Myocyte (in vitro differentiated cells): ENCODE measurements around the gene GAGE10. TPM values are rescaled to one million over a fixed set of nuclear protein-coding genes. Genes with fewer than 3 reads are reported as not detected.
"Not testable (repeated sequence)": the region's sequence is repeated elsewhere in the genome, so short reads cannot be mapped to it uniquely, and the experiment has no call there.

Experiments used
- DNase-seq: peaks from one replicate; pipeline ENCODE4 v3.0.0-alpha.2; 2012; ENCODE audit warnings: low read depth
- total RNA-seq: library from RNA; depleted of rRNA; stranded (reverse); fragments of >200 nt; gene quantifications from 2 replicates; pipeline ENCODE4 v1.2.3, GENCODE V29; 2014

Gene GAGE10
- total RNA-seq, 1 donor from 2014 or later = not detected

DNA sequence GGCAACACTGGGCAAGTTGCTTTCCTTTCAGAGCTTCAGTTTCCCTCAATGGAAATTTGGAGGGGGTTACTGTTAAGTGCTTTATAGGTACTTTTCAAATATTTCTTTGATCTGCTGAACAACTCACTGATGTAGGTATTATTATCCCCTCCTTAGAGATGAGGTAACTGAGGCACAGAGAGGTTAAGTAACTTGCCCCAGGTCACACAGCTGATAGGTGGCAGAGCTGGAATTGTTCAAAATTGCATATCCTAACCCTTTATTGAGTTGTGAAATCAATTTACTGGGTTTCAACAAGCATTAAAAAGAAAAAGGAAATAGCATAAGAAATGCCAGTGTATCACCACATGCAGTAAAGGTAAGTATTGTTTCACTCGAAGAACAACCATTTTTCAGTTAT, 27.2 kb upstream of the GAGE10 start:
- no peak for DNase-seq

DNA sequence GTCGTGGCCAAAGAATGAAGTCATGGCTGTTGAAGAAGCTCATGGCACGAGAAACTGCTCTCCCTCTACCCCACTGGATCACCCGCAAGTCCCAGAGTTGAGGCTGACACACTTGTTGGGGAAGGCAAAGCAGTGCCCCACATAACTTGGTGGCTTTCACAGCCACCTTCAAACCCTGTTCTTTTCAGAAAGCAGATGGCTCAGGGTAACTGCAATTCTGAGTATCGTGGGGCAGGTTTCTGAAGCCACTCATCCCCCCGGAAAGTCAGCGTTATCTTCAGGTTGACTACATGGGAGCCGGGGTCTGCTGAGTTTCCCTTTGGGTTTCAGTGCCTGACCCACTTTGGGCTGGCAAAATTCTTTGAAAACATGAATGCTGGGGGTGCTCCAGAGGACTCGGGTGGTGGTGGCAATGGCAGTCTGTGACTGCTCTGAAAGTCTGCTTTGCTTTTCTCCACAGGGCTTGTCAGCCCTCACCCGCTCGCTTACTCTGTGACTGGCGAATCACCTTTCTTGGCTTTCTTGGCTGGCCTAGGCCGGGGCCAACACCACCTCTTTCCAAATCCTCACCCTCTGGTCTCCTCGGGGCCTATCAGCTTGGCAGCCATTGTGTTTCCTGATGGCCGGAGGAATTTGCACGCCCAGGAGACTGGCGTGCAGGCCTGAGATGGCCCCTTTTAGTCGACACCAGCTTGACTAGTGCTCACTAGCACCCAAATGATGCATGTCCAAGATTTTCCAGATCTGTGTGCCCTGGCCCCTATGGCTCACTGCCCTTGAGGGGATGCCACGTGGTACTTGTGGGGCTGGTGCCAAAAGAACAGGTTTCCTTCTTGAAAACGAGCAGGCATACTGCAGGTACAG, 26.5 kb upstream of the GAGE10 start:
- no peak for DNase-seq

DNA sequence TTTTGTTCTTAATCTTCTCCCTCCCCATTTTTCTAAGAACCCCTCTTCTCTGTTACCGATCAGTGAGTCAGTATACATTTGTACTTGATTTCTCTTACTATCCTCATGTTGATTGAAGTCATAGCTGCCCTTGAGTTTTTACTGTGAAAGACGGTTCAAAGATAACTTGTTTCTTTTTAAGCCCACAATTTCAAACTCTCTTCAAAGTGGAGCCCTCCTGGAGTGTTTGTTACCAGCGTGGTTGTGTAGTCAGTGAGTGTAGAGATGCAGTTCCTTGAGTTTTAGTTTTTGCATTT, 26.0 kb upstream of the GAGE10 start:
- DNase-seq = no peak

DNA sequence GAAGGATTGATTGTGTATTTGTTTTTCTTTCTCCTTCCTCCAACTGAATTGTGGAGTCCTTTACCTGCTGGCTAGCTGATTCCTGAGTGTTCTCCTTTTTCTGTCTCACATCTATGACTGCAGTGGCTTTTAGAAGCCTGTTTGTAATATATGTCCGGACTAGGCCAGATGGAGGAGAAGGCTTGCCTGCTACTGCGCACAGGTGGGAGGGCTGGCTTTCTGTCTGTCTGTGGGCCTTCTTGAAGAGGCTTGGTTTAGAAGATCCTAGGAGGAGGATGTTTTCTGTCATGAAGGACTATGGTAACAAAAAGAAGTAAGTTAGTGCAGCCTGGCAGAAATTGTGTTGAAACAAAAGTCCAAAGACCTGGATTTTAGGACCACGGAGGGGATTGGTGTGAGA, 25.4 kb upstream of the GAGE10 start:
- no peak for DNase-seq

DNA sequence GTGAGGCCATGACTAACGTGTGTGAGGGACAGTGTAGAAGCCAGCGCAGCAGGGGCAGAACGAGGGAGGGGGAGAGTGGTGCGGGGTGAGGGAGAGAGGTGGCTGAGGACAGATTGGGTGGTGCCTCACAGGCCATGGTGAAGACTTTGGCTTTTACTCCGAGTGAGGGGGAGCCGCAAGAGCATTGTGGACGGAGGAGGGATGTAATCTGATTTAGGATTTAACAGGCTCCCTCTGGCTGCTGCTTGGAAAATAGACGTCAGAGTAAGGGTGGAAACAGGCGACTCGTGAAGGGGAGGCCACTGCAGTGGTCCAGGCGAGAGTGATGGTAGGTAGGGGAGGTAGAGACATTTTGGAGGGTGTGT, 20.8 kb upstream of the GAGE10 start:
- DNase-seq = peak; percentile 11

DNA sequence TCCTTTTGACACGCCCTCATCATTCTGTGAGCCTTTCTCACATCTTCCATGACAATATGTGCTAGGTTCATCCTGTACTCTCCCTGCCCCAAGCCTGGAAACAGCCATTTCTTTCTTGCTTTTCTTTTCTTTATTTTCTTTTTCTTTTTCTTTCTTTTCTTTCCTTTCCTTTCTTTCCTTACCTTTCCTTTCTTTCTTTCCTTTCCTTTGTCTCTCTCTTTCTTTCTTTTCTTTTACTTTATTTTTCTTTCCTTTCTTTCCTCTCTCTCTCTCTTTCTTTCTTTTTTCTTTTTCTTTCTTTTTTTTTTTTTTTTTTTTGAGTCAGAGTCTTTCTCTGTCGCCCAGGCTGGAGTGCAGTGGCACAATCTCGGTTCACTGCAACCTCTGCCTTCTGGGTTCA, 19.2 kb upstream of the GAGE10 start:
- DNase-seq = no peak

DNA sequence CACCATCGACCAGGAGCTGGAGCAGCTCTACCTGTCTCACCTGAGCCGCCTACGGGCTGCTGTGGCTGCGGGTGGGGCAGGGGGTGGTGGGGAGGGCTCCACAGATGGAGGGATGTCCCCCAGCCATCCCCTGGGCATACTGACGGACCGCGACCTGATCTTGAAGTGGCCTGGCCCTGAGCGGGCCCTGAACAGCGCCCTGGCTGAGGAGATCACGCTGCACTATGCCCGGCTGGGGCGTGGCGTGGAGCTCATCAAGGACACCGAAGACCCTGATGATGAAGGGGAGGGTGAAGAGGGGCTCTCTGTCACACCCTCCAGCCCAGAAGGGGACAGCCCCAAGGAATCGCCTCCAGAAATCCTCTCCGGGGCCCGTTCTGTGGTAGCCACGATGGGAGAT, 17.3 kb upstream of the GAGE10 start:
- DNase-seq = no peak

DNA sequence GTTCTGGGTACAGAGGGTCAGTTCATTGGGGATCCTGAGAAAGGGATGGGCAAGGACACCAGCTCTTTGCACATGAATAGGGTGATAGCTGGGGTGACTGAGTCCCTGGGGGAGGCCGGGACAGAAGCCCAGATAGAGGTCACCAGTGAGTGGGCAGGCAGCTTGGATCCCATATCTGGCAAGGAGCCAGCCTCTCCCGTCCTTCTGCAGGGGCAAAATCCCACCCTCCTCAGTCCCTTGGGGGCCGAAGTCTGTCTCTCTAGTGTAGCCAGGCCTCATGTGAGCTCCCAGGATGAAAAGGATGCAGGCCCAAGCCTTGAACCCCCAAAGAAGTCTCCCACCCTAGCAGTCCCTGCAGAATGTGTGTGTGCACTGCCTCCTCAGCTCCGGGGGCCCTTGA, 16.9 kb upstream of the GAGE10 start:
- DNase-seq = no peak

DNA sequence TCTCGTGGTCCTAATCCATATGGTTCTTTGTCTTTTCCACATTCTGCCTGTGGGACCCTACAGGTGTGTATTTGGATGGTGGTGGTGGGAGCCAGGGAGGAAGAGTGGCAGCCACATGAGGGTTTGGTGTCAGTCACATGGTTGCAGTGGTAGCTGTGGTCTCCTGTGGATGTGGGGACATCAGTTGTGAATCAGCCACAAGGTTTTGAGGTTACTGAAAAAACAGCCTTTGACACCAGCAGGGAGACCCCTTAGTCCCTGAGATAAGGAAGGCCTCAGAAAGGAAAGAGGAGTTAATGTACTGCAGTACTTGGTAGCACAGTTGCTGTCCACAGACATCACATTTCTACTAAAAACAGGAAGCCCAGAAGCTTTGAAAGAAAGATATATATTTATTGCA, 15.8 kb upstream of the GAGE10 start:
- DNase-seq = no peak

DNA sequence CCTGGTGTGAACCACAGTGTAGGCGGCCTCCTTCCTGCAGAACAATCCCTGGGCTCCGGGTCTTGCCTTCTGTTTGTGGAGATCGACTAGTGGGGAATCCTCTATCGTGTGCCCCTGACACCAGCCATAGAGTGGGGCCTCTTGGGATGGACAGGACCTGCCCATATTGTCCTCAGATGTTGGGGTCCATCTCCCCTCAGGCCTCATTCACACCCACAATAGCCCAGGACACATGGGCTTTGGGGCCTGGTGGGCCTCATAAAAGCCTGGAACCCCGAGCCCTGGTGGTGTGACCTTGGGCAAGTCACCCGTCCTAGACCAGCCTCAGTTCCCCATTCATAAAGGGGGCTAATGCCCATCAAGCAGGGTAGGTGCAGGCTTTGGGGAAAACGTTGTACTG, 13.2 kb upstream of the GAGE10 start:
- no peak for DNase-seq

DNA sequence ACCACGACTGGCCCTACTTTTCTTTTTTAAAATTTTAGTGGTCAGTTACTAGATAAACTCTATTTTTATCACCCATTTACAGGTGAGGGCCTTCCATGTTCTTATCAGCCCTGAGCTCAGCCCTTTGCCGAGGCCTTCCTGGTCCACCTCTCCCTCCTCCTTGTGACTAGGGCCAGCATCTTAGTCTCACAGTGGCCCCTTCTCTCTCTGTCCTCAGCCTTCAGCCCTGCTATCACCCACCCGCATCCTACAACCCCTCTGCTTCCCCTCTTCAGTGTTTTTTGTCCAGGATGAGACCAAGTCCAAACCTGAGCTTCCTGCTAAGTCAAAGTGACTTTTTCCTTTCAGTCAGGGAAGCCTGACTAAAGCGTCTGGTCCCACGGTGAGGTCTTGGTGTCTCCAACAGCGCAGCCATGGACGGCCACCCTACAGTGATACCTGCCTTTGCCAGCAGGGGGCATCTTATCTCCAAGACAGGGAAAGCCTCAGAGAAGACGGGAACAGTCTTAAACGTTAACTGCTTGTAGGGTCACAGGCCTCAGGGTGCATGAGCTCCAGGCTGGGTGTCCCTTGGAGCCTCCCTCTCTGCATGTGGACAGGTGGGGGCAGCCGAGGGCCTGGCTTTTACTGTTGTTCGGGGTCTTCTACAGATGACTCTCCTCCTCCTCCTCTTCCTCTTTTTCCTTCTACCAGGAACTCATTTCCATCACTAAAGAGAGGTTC, 11.7 kb upstream of the GAGE10 start:
- peak; percentile 60 for DNase-seq

DNA sequence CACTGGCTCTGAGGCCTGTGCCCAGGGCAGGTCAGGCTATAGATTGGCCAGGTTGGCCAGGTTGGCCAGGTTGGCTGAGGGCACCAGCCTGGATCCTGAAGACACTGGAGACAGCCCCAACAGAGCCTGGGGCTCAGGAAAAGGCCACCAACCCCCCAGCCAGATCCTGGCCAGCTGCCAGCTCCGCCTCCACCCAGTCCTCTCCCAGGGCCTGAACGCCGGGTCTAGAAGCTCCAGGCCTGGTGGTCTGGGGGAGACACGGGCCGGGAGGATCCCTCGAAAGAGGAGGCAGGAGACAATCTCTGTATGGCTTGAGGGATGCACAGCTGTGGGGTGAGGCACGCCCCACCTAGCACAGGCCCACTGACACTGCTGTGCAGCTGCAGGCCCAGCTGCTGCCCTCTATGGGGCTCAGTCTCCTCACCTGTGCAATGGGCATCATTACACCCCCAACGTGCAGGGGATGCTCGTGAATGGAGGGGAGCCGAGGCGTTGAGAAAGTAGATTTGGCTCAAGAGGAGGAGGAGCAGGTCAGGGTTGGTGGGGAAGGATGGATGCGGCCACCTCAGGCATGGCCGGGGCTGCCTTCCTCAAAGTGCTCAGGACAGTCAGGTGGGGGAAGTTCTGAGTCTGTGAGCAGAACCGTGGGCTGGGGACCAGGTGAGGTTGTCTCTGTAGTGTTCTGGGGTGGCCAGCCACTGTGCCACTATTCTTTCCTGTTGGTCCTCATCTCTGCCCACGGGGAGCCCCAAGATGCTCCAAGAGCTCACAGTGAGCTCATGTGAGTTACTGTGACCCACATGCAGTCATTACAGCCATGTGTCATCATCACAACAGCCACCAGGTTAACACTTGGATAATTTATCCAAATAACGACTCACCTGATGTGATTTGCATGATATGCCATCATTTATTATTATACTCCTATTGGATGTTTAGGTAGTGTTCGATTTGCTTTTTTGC, 10.8 kb upstream of the GAGE10 start:
- DNase-seq = no peak

DNA sequence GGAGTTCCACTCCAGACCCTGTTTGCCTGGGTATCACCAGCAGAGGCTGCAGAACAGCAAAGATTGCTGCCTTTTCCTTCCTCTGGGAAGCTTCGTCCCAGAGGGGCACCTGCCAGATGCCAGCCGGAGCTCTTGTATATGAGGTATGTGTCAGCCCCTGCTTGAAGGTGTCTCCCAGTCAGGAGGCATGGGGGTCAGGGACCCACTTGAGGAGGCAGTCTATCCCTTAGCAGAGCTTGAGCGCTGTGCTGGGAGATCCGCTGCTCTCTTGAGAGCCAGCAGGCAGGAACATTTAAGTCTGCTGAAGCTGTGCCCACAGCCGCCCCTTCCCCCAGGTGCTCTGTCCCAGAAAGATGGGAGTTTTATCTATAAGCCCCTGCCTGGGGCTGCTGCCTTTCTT, 4.2 kb upstream of the GAGE10 start:
- DNase-seq = not testable (repeated sequence)

DNA sequence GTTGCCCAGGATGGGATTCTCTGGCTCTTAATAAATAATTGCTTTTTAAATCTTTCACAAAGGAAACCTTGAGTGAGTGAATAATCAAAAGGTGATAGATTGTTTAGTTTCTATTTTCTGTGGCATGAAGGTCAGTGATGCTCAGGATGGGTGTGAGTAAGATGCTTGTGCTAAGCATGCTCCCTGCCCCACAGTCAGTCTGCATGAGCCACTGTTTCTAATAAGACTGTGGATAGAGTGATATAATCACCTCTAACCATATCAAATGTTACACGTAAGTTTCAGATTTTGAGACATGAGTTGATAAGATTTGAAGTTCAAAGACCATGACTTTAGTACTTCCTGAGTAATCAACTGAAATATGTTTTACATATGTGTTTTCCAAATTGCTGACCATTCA, 2.7 kb upstream of the GAGE10 start:
- no peak for DNase-seq

DNA sequence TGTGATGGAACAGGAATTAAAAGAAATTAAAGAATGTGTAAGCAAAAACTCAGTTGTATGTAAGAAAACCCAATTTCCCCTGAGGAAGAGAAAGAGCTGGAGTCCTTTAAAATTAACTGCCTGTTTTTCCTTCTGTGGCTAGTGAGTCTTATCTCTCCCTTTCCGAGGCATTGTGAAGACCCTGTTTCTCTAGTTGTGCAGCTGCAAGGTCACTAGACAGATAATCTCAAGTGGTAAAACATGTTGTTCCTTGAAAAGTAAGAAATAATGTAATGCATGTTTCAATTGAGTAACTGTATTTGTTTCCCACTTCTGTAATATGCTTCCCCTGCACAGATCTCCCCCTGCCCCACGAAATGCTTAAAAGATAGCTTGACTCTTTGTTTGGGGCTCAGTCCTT, 4.3 kb downstream of the GAGE10 start:
- DNase-seq = not testable (repeated sequence)

DNA sequence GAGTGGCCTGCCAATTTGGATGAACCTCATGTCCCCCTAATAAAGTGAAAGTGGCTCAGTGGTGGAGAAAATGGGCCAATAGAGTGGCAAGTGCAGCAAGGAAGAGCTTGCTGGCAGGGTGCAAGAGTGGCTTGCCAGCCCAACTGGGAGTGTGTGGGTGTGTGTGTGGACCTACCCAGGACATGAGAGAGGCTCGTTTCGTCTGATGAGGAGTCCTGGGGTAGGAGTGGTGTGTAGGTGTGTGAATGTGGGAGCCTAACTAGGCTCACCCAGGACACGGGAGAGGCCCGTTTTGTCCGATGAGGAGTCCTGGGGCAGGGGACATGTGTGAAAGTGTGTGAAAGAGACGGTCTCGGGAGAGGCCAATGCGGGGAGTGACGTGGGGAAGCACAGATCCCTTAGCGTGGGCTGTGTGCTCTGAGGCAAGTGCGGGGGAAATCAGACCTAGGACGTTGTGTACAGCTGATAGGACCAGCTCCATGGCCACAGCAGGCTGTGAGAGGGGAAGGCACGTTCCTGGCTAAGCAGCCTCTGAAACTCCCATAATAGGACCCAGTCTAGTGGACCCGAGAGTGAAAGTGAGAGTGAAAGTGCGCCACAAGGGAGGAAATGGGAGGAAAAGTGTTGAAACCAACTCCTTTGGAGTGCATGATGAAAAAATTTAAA, 5.3 kb downstream of the GAGE10 start:
- DNase-seq = peak; percentile 19

DNA sequence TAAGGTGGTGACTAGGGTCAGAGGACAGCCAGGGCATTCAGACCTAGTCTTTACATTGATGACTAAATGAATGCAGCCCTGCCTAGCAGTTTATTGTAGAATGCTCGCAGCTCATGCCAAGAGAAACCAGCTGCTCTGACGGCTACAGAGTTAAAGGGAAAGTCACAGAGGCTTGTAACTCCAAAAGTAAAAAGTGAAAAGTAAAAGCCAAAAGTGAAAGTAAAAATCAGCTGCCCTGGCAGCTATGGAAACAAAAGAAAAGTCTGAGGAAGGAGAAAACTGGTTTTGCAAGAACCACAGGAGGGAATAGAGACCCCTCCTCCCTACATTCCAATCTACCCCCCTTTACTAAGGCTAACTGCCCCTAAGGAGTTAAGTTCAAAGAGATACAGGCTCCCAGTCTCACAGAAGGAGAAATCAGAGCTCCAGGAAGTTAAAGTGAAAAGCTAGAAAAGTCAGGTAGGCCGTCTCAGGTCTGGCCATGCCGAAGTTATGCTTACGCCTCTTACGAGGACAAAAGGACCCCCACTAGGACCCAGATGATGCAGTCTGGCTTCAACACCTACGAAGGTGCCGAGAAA, 6.0 kb downstream of the GAGE10 start:
- peak; percentile 13 for DNase-seq

DNA sequence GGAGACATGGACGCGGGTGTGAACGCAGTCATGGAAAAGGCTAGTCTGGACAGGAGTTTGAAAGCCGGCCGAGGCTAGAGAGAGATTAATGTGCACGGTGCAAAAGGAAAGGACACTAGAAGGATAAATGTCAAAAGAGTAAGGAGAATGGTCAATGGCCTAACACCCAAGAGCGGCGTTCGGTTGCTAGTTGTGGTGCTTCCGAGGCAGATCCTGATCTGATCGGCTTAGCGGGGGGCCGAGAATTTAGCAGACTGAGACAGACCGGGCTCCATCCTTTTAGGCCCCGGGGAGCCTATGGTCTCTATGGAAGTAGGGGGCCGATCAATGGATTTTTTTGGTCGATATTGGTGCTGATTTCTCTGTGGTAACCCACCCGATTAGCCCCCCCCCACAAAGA, 6.9 kb downstream of the GAGE10 start:
- DNase-seq = no peak

DNA sequence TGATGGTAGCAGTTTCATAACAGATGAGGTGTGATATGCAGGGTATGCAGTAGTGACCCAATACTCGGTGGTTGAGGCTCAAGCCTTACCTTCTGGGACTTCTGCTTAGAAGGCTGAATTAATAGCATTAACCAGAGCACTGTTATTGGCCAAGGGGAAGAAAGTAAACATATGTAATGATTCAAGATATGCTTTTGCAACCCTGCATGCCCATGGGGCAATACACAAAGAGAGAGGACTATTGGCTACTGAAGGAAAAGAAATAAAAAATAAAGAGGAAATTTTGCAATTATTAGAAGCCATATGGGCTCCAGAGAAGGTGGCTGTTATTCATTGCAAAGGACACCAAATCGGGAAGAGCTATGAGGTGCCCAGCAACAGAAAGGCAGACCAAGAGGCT, 8.7 kb downstream of the GAGE10 start:
- no peak for DNase-seq

DNA sequence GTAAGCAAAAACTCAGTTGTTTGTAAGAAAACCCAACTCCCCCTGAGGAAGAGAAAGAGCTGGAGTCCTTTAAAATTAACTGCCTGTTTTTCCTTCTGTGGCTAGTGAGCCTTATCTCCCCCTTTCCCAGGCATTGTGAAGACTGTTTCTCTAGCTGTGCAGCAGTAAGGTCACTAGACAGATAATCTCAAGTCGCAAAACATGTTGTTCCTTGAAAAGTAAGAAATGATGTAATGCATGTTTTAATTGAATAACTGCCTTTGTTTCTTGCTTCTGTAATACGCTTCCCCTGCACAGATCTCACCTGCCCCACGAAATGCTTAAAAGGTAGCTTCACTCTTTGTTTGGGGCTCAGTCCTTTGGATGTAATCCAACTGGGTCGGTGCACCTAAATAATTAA, 12.6 kb downstream of the GAGE10 start:
- no peak for DNase-seq

DNA sequence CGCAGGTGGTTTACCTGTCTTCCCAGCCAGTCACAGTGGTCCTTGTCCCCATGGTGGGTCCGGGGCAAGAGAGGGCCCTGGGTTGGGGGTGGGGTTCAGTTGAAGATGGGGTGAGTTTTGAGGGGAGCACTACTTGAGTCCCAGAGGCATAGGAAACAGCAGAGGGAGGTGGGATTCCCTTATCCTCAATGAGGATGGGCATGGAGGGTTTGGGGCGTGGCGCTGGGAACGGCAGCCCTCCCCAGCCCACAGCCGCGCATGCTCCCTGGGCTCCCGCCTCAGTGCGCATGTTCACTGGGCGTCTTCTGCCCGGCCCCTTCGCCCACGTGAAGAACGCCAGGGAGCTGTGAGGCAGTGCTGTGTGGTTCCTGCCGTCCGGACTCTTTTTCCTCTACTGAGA, 18.3 kb downstream of the GAGE10 start, which contains the start of gene GAGE12J:
GAGE12J (plus strand) TSS at position 301 of the 400 bp plus-strand sequence. CDS start 1,157 bp downstream, outside the sequence.
- DNase-seq = not testable (repeated sequence)
